NCI-H187 treated with DMSO at 0.1 percent for 48 hours (cell line): ENCODE data around the gene GPM6B.

ENCODE experiments used
- DNase-seq: peaks from one replicate; lab custom pipeline; 2025; lab: John Stamatoyannopoulos, UW

GPM6B gene

GRCh38 chrX:13824746-13825145 is 7.9 kb upstream of the GPM6B start:
- DNase-seq = no peak

GRCh38 chrX:13821738-13822137 is 4.8 kb upstream of the GPM6B start:
- no peak for DNase-seq

- DNase-seq = no peak
These were observed 717 bp downstream of the GPM6B start for GRCh38 chrX:13816176-13816575.

GRCh38 chrX:13815664-13816063 is 1.2 kb downstream of the GPM6B start:
- DNase-seq = no peak

- no peak for DNase-seq
These were observed 8.0 kb downstream of the GPM6B start for GRCh38 chrX:13808865-13809264.

- no peak for DNase-seq
These were observed 8.6 kb downstream of the GPM6B start for GRCh38 chrX:13808293-13808692.

GRCh38 chrX:13805241-13805640 is 11.7 kb downstream of the GPM6B start:
- no peak for DNase-seq

GRCh38 chrX:13803116-13803515 is 13.8 kb downstream of the GPM6B start:
- DNase-seq = no peak

- DNase-seq = no peak
These were observed 18.7 kb downstream of the GPM6B start for GRCh38 chrX:13798184-13798583.

- DNase-seq = no peak
These were observed 19.4 kb downstream of the GPM6B start for GRCh38 chrX:13797512-13797911.

GRCh38 chrX:13794417-13794816 is 22.5 kb downstream of the GPM6B start:
- no peak for DNase-seq

- no peak for DNase-seq
These were observed 23.0 kb downstream of the GPM6B start for GRCh38 chrX:13793897-13794296.

GRCh38 chrX:13791559-13791958 is 25.3 kb downstream of the GPM6B start:
- no peak for DNase-seq

- no peak for DNase-seq
These were observed 25.7 kb downstream of the GPM6B start for GRCh38 chrX:13791145-13791544.

GRCh38 chrX:13790206-13791131 is 26.4 kb downstream of the GPM6B start:
- DNase-seq = no peak

GRCh38 chrX:13786048-13786447 is 30.8 kb downstream of the GPM6B start:
- DNase-seq = no peak

- DNase-seq = no peak
These were observed 35.9 kb downstream of the GPM6B start for GRCh38 chrX:13780868-13781427.

GRCh38 chrX:13778916-13779315 is 38.0 kb downstream of the GPM6B start:
- DNase-seq = no peak

GRCh38 chrX:13776387-13776786 is 40.5 kb downstream of the GPM6B start:
- DNase-seq = no peak

- DNase-seq = no peak
These were observed 41.1 kb downstream of the GPM6B start for GRCh38 chrX:13775837-13776236.

- DNase-seq = no peak
These were observed 42.2 kb downstream of the GPM6B start for GRCh38 chrX:13774696-13775095.

GRCh38 chrX:13770013-13770535 is 46.8 kb downstream of the GPM6B start:
- no peak for DNase-seq

- DNase-seq = no peak
These were observed 48.0 kb downstream of the GPM6B start for GRCh38 chrX:13768939-13769338.
